IMR-90 (cell line): Measurements from ENCODE around the gene MSI2.

Source experiments
- RAD21 ChIP-seq: IDR thresholded peaks from 2 replicates; pipeline ENCODE4 v1.6.1; 2012; ENCODE audit warnings: low read length, improper control_type of control experiment
- SMC3 ChIP-seq: fragments of 150-350 bp; IDR thresholded peaks from 2 replicates; pipeline ENCODE4 v1.6.1; 2016; ENCODE audit warnings: low read depth, mild to moderate bottlenecking, antibody characterized with exemption, low read length, moderate library complexity
- TF ChIP-seq, protein P1 (sequence below): conservative IDR thresholded peaks from 2 replicates; pipeline ENCODE4 v1.5.1; 2012; ENCODE audit warnings: mild to moderate bottlenecking, low read depth, low read length, improper control_type of control experiment

- no peak for TF ChIP-seq SMC3
- TF ChIP-seq RAD21, result no peak
- TF ChIP-seq, protein P1, sequence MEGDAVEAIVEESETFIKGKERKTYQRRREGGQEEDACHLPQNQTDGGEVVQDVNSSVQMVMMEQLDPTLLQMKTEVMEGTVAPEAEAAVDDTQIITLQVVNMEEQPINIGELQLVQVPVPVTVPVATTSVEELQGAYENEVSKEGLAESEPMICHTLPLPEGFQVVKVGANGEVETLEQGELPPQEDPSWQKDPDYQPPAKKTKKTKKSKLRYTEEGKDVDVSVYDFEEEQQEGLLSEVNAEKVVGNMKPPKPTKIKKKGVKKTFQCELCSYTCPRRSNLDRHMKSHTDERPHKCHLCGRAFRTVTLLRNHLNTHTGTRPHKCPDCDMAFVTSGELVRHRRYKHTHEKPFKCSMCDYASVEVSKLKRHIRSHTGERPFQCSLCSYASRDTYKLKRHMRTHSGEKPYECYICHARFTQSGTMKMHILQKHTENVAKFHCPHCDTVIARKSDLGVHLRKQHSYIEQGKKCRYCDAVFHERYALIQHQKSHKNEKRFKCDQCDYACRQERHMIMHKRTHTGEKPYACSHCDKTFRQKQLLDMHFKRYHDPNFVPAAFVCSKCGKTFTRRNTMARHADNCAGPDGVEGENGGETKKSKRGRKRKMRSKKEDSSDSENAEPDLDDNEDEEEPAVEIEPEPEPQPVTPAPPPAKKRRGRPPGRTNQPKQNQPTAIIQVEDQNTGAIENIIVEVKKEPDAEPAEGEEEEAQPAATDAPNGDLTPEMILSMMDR, result no peak
Observed at GRCh38 chr17:57462007-57462579, 205.8 kb downstream of the MSI2 start.
